ENCODE results near the gene SH3TC1. TPM values are rescaled to one million over a fixed set of nuclear protein-coding genes. Genes with fewer than 3 reads are reported as not detected.

Gene SH3TC1
- total and polyA plus RNA-seq, 2 of the 8 experiments (the other 6 are each of a cell fraction or from before 2014, with no cell fraction given): 0.15 TPM; not detected in 1

DNA sequence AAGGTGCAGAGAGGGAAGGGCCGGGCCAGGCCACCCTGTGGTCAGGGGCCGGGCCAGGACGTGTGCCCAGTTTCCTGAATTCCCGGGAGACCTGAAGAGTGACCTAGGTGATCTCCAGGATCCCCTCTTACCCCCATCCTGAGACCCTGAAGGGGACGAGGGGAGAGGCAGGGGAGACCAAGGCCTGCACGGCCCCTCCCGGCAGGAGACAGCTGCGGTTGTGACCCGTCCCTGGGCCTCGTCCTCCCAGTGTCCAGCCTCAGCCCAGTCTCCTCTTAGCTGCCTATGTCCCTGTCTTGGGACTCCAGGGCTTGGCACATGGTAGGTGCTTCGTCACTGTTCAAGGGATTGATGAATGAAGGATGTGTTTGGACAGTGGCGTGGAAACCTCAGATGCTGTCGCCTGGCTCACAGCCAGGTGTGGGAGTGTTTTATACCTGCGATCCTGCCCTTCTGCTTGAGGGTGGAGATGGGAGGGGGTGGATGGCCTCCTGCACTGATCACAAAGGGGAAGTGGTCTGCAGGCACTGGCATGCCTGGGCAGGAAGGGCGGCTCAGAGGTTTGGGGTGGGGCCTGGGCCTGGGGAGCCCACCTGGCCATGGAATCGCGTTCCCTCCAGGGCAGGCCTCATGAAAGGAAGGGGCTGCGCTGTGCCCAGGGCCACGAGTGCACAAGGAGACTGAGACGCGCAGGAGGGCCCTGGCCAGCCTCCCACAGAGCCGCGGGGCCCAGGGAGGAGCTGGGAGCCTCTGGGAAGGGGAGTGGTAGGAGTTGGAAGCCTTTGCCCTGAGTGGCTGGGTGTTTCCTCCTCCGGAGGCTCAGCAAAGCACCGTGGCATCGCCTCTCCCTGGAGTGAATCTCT, 6.9 kb downstream of the SH3TC1 start (continued):
- TF ChIP-seq RNF2 (IDR thresholded peaks at IDR 0.05; ENCODE audit: borderline replicate concordance, low read depth, low read length, missing control alignments, poor library complexity, severe bottlenecking) (no peak), SRF (IDR thresholded peaks at IDR 0.05; ENCODE audit: low read depth, low read length) (no peak), MAFK (IDR thresholded peaks at IDR 0.05; ENCODE audit: low read depth, low read length) (no peak), YY1 (IDR thresholded peaks at IDR 0.05; ENCODE audit: low read depth, low read length) (no peak)
- TF ChIP-seq, protein P1, sequence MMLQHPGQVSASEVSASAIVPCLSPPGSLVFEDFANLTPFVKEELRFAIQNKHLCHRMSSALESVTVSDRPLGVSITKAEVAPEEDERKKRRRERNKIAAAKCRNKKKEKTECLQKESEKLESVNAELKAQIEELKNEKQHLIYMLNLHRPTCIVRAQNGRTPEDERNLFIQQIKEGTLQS (IDR thresholded peaks at IDR 0.05; ENCODE audit: insufficient read depth, low read depth, low read length): no peak
